Measurements from ENCODE around the gene IPO11. TPM values are rescaled to one million over a fixed set of nuclear protein-coding genes. Genes with fewer than 3 reads are reported as not detected.
"Not testable (repeated sequence)": the region's sequence is repeated elsewhere in the genome, so short reads cannot be mapped to it uniquely, and the experiment has no call there.

The IPO11 gene
- total RNA-seq, 2 experiments from 2014 or later: 54.8 to 57.2 TPM

GRCh38 chr5:62643556-62644451 is 231.2 kb downstream of the IPO11 start:
- Mint-ChIP-seq H3K36me3 (ENCODE audit: low read depth) (peaks cover 5% of the 10 kb centered on the region), H3K27ac (no peak overlapping the region), H3K4me1 (ENCODE audit: low read depth) (no peaks in the 10 kb centered on the region), H3K9me3 (no peaks in the 10 kb centered on the region), H3K27me3 (ENCODE audit: low read depth) (no peaks in the 10 kb centered on the region), H3K4me3 (no peak overlapping the region)
- no peak for DNase-seq
- intact Hi-C loops (cut with micrococcal nuclease): no loop called here
- CTCF ChIA-PET: no interaction called here

- Mint-ChIP-seq H3K27me3 (ENCODE audit: low read depth) (no peaks in the 10 kb centered on the region), H3K36me3 (ENCODE audit: low read depth) (peaks cover 1% of the 10 kb centered on the region), H3K4me1 (ENCODE audit: low read depth) (no peaks in the 10 kb centered on the region), H3K4me3 (no peak overlapping the region), H3K27ac (no peak overlapping the region), H3K9me3 (no peaks in the 10 kb centered on the region)
- intact Hi-C loops (cut with micrococcal nuclease): no loop called here
- CTCF ChIA-PET: no interaction called here
- no peak for DNase-seq
These were observed 232.7 kb downstream of the IPO11 start for GRCh38 chr5:62645223-62645622.

- CTCF ChIA-PET: interaction anchor here (0.6 kb wide), 1 partner anchor 110 kb away, joined by 3 read pairs; no protein-coding TSS in a partner anchor
- intact Hi-C loops (cut with micrococcal nuclease): no loop called here
- Mint-ChIP-seq H3K27me3 (ENCODE audit: low read depth) (no peaks in the 10 kb centered on the region), H3K4me3 (no peak overlapping the region), H3K27ac (no peak overlapping the region), H3K4me1 (ENCODE audit: low read depth) (no peaks in the 10 kb centered on the region), H3K36me3 (ENCODE audit: low read depth) (peaks cover 1% of the 10 kb centered on the region), H3K9me3 (no peaks in the 10 kb centered on the region)
- no peak for DNase-seq
These were observed 234.7 kb downstream of the IPO11 start for GRCh38 chr5:62647241-62647640.

- no peaks in the 10 kb centered on the region for H3K9me3 Mint-ChIP-seq
- H3K27me3 Mint-ChIP-seq (ENCODE audit: low read depth): no peaks in the 10 kb centered on the region
- no peak overlapping the region for H3K4me3 Mint-ChIP-seq
- H3K4me1 Mint-ChIP-seq (ENCODE audit: low read depth): peaks cover 3% of the 10 kb centered on the region
- no peak overlapping the region for H3K27ac Mint-ChIP-seq
- CTCF ChIA-PET: no interaction called here
- intact Hi-C loops (cut with micrococcal nuclease): no loop called here
- H3K36me3 Mint-ChIP-seq (ENCODE audit: low read depth): peaks cover 5% of the 10 kb centered on the region
- DNase-seq: no peak
These were observed 236.5 kb downstream of the IPO11 start for GRCh38 chr5:62649025-62649424.

GRCh38 chr5:62649476-62650113 is 237.0 kb downstream of the IPO11 start:
- DNase-seq: no peak
- intact Hi-C loops (cut with micrococcal nuclease): no loop called here
- peaks cover 3% of the 10 kb centered on the region for H3K4me1 Mint-ChIP-seq (ENCODE audit: low read depth)
- H3K27ac Mint-ChIP-seq: no peak overlapping the region
- CTCF ChIA-PET: no interaction called here
- peaks cover 5% of the 10 kb centered on the region for H3K36me3 Mint-ChIP-seq (ENCODE audit: low read depth)
- H3K9me3 Mint-ChIP-seq: no peaks in the 10 kb centered on the region
- no peaks in the 10 kb centered on the region for H3K27me3 Mint-ChIP-seq (ENCODE audit: low read depth)
- H3K4me3 Mint-ChIP-seq: no peak overlapping the region

GRCh38 chr5:62650197-62650596 is 237.6 kb downstream of the IPO11 start:
- Mint-ChIP-seq H3K36me3 (ENCODE audit: low read depth) (peaks cover 5% of the 10 kb centered on the region), H3K27ac (no peak overlapping the region), H3K27me3 (ENCODE audit: low read depth) (no peaks in the 10 kb centered on the region), H3K9me3 (no peaks in the 10 kb centered on the region), H3K4me1 (ENCODE audit: low read depth) (peaks cover 3% of the 10 kb centered on the region), H3K4me3 (no peak overlapping the region)
- intact Hi-C loops (cut with micrococcal nuclease): no loop called here
- CTCF ChIA-PET: no interaction called here
- no peak for DNase-seq

GRCh38 chr5:62652225-62652624 is 239.7 kb downstream of the IPO11 start:
- DNase-seq: no peak
- H3K4me1 Mint-ChIP-seq (ENCODE audit: low read depth): peaks cover 3% of the 10 kb centered on the region
- CTCF ChIA-PET: interaction anchor here (0.7 kb wide), 1 partner anchor 75 kb away, joined by 6 read pairs; no protein-coding TSS in a partner anchor
- intact Hi-C loops (cut with micrococcal nuclease): no loop called here
- H3K9me3 Mint-ChIP-seq: peaks cover 7% of the 10 kb centered on the region
- H3K27me3 Mint-ChIP-seq (ENCODE audit: low read depth): no peaks in the 10 kb centered on the region
- no peak overlapping the region for H3K27ac Mint-ChIP-seq
- H3K36me3 Mint-ChIP-seq (ENCODE audit: low read depth): peaks cover 6% of the 10 kb centered on the region
- no peak overlapping the region for H3K4me3 Mint-ChIP-seq

GRCh38 chr5:62653001-62653863 is 240.7 kb downstream of the IPO11 start:
- H3K27me3 Mint-ChIP-seq (ENCODE audit: low read depth): no peaks in the 10 kb centered on the region
- CTCF ChIA-PET: interaction anchor here (0.6 kb wide), 1 partner anchor 36 kb away, joined by 4 read pairs; no protein-coding TSS in a partner anchor
- H3K4me3 Mint-ChIP-seq: no peak overlapping the region
- H3K9me3 Mint-ChIP-seq: peaks cover 12% of the 10 kb centered on the region
- H3K27ac Mint-ChIP-seq: no peak overlapping the region
- peaks cover 6% of the 10 kb centered on the region for H3K36me3 Mint-ChIP-seq (ENCODE audit: low read depth)
- H3K4me1 Mint-ChIP-seq (ENCODE audit: low read depth): peaks cover 3% of the 10 kb centered on the region
- intact Hi-C loops (cut with micrococcal nuclease): no loop called here
- DNase-seq: no peak

GRCh38 chr5:62653864-62654575 is 241.5 kb downstream of the IPO11 start:
- intact Hi-C loops (cut with micrococcal nuclease): no loop called here
- CTCF ChIA-PET: interaction anchor here (0.6 kb wide), 1 partner anchor 35 kb away, joined by 4 read pairs; no protein-coding TSS in a partner anchor

GRCh38 chr5:62657772-62658171 is 245.2 kb downstream of the IPO11 start:
- intact Hi-C loops (cut with micrococcal nuclease); CTCF ChIA-PET: not testable (repeated sequence)

More at GRCh38 chr5:62653864-62654575, 241.5 kb downstream of the IPO11 start:
- H3K36me3 Mint-ChIP-seq (ENCODE audit: low read depth): peaks cover 6% of the 10 kb centered on the region
- no peak overlapping the region for H3K27ac Mint-ChIP-seq
- no peak for DNase-seq
- peaks cover 19% of the 10 kb centered on the region for H3K9me3 Mint-ChIP-seq
- peaks cover 3% of the 10 kb centered on the region for H3K4me1 Mint-ChIP-seq (ENCODE audit: low read depth)
- H3K4me3 Mint-ChIP-seq: no peak overlapping the region
- H3K27me3 Mint-ChIP-seq (ENCODE audit: low read depth): no peaks in the 10 kb centered on the region

GRCh38 chr5:62661126-62661525 is 248.6 kb downstream of the IPO11 start:
- no peak for DNase-seq
- H3K4me3 Mint-ChIP-seq: no peak overlapping the region
- no peaks in the 10 kb centered on the region for H3K36me3 Mint-ChIP-seq (ENCODE audit: low read depth)
- peaks cover 27% of the 10 kb centered on the region for H3K9me3 Mint-ChIP-seq
- intact Hi-C loops (cut with micrococcal nuclease): no loop called here
- CTCF ChIA-PET: no interaction called here
- H3K27ac Mint-ChIP-seq: no peak overlapping the region
- H3K4me1 Mint-ChIP-seq (ENCODE audit: low read depth): no peaks in the 10 kb centered on the region
- no peaks in the 10 kb centered on the region for H3K27me3 Mint-ChIP-seq (ENCODE audit: low read depth)

More at GRCh38 chr5:62657772-62658171, 245.2 kb downstream of the IPO11 start:
- not testable (repeated sequence) for H3K4me1 Mint-ChIP-seq (ENCODE audit: low read depth); H3K4me3 Mint-ChIP-seq; H3K27ac Mint-ChIP-seq; DNase-seq; H3K36me3 Mint-ChIP-seq (ENCODE audit: low read depth); H3K27me3 Mint-ChIP-seq (ENCODE audit: low read depth)
- H3K9me3 Mint-ChIP-seq: peaks cover 31% of the 10 kb centered on the region
